Activated CD8-positive, alpha-beta T cell treated with anti-CD3 and anti-CD28 coated beads for 36 hours (primary cell): ENCODE measurements around the gene GNG7. TPM values are rescaled to one million over a fixed set of nuclear protein-coding genes. Genes with fewer than 3 reads are reported as not detected.
"Not testable (repeated sequence)": the region's sequence is repeated elsewhere in the genome, so short reads cannot be mapped to it uniquely, and the experiment has no call there.

ENCODE experiments used
- ATAC-seq: fragments of 200-7000 bp; cut with Tn5 transposase; one replicate; pipeline ENCODE4 v1.10.0; 2021; ENCODE audit warnings: mild to moderate bottlenecking, moderate library complexity
- CTCF ChIA-PET: fragments of 350-600 bp; sonication (Branson Sonifier 250); formaldehyde crosslinking; loops from one replicate; lab custom pipeline; 2021; ENCODE audit warnings: antibody characterized with exemption; lab: Charles Lee
- POLR2A ChIA-PET: fragments of 350-600 bp; sonication (Branson Sonifier 250); formaldehyde crosslinking; loops from one replicate; lab custom pipeline; 2021; ENCODE audit warnings: antibody characterized with exemption; lab: Charles Lee
- DNase-seq: peaks from one replicate; pipeline ENCODE4 v3.0.0-alpha.2; 2020
- H3K27ac Mint-ChIP-seq: one replicate; pipeline ENCODE4 v1.8.0; 2021; ENCODE audit warnings: mild to moderate bottlenecking, mixed read lengths
- H3K27me3 Mint-ChIP-seq: one replicate; pipeline ENCODE4 v1.8.0; 2021; ENCODE audit warnings: mixed read lengths
- H3K36me3 Mint-ChIP-seq: one replicate; pipeline ENCODE4 v1.8.0; 2021; ENCODE audit warnings: low read depth, mixed read lengths
- H3K4me1 Mint-ChIP-seq: one replicate; pipeline ENCODE4 v1.8.0; 2021; ENCODE audit warnings: low read depth, mixed read lengths
- H3K4me3 Mint-ChIP-seq: one replicate; pipeline ENCODE4 v1.8.0; 2021; ENCODE audit warnings: mild to moderate bottlenecking, moderate library complexity, mixed read lengths
- H3K9me3 Mint-ChIP-seq: one replicate; pipeline ENCODE4 v1.8.0; 2021; ENCODE audit warnings: mixed read lengths
- CTCF ChIP-seq: fragments of 200-600 bp; IDR thresholded peaks from one replicate; pipeline ENCODE4 v1.8.0; 2022; ENCODE audit warnings: antibody characterized with exemption, mild to moderate bottlenecking
- intact Hi-C: fragments of 100-400 bp; cut with micrococcal nuclease; formaldehyde crosslinking; loops from one replicate; pipeline ENCODE4 v1.10.0; 2022
- total RNA-seq, 2 experiments: library from RNA; stranded (reverse); gene quantifications; one replicate each; pipeline ENCODE4 v1.2.3, GENCODE V29; 2021

The GNG7 gene
- total RNA-seq, 2 experiments from 2014 or later: 0.27 to 0.32 TPM

- no peak for TF ChIP-seq CTCF
These were observed 178.1 kb downstream of the GNG7 start for GRCh38 chr19:2524361-2524839.

GRCh38 chr19:2523630-2524311 is 178.7 kb downstream of the GNG7 start:
- Mint-ChIP-seq H3K36me3 (no peaks in the 10 kb centered on the region), H3K27me3 (no peaks in the 10 kb centered on the region), H3K27ac (no peak overlapping the region), H3K4me1 (no peaks in the 10 kb centered on the region), H3K4me3 (no peak overlapping the region), H3K9me3 (no peaks in the 10 kb centered on the region)
- POLR2A ChIA-PET: no interaction called here
- intact Hi-C loops: no loop called here
- CTCF ChIA-PET: no interaction called here
- TF ChIP-seq CTCF: no peak
- no peak for DNase-seq
- ATAC-seq: no peak

More at GRCh38 chr19:2524361-2524839, 178.1 kb downstream of the GNG7 start:
- no peaks in the 10 kb centered on the region for H3K9me3 Mint-ChIP-seq
- H3K4me1 Mint-ChIP-seq: no peaks in the 10 kb centered on the region
- ChIA-PET POLR2A (no interaction called here), CTCF (no interaction called here)
- H3K36me3 Mint-ChIP-seq: no peaks in the 10 kb centered on the region
- H3K27ac Mint-ChIP-seq: no peak overlapping the region
- intact Hi-C loops: no loop called here
- ATAC-seq (no peak), DNase-seq (no peak)
- H3K4me3 Mint-ChIP-seq: no peak overlapping the region
- H3K27me3 Mint-ChIP-seq: no peaks in the 10 kb centered on the region

GRCh38 chr19:2519482-2519881 is 183.0 kb downstream of the GNG7 start:
- Mint-ChIP-seq H3K36me3 (no peaks in the 10 kb centered on the region), H3K4me1 (peaks cover 8% of the 10 kb centered on the region), H3K27ac (no peak overlapping the region), H3K4me3 (no peak overlapping the region), H3K27me3 (no peaks in the 10 kb centered on the region), H3K9me3 (no peaks in the 10 kb centered on the region)
- TF ChIP-seq CTCF: no peak
- ATAC-seq (no peak), DNase-seq (no peak)
- POLR2A ChIA-PET: no interaction called here
- CTCF ChIA-PET: interaction anchor here (1.9 kb wide), 1 partner anchor 92 kb away, joined by 6 read pairs; no protein-coding TSS in a partner anchor
- intact Hi-C loops: no loop called here

GRCh38 chr19:2518856-2519255 is 183.6 kb downstream of the GNG7 start:
- DNase-seq, H3K4me3 Mint-ChIP-seq, ATAC-seq, H3K27ac Mint-ChIP-seq, H3K36me3 Mint-ChIP-seq, intact Hi-C loops, H3K4me1 Mint-ChIP-seq, H3K27me3 Mint-ChIP-seq, H3K9me3 Mint-ChIP-seq: not testable (repeated sequence)
- CTCF ChIA-PET: interaction anchor here (1.9 kb wide), 1 partner anchor 92 kb away, joined by 6 read pairs; no protein-coding TSS in a partner anchor
- POLR2A ChIA-PET: interaction anchor here (0.9 kb wide), 1 partner anchor 24 kb away, joined by 4 read pairs; no protein-coding TSS in a partner anchor

GRCh38 chr19:2517881-2518601 is 184.5 kb downstream of the GNG7 start:
- ATAC-seq (peak; percentile 42), DNase-seq (peak; percentile 33)
- H3K4me3 Mint-ChIP-seq: no peak overlapping the region
- H3K36me3 Mint-ChIP-seq: no peaks in the 10 kb centered on the region
- H3K4me1 Mint-ChIP-seq: peaks cover 8% of the 10 kb centered on the region
- TF ChIP-seq CTCF: no peak
- POLR2A ChIA-PET: interaction anchor here (0.9 kb wide), 1 partner anchor 23 kb away, joined by 4 read pairs; no protein-coding TSS in a partner anchor
- CTCF ChIA-PET: interaction anchor here (0.6 to 1.9 kb wide), 2 partner anchors 93 to 414 kb away, joined by 3 to 6 read pairs; no protein-coding TSS in a partner anchor
- intact Hi-C loops: no loop called here
- no peak overlapping the region for H3K27ac Mint-ChIP-seq
- no peaks in the 10 kb centered on the region for H3K27me3 Mint-ChIP-seq
- H3K9me3 Mint-ChIP-seq: no peaks in the 10 kb centered on the region
